SJSA1 (cell line): ENCODE data around the gene FKBP6. TPM values are rescaled to one million over a fixed set of nuclear protein-coding genes. Genes with fewer than 3 reads are reported as not detected.
"Not testable (repeated sequence)": the region's sequence is repeated elsewhere in the genome, so short reads cannot be mapped to it uniquely, and the experiment has no call there.

Source experiments
- DNase-seq, 2 experiments: peaks; one replicate each; pipeline ENCODE4 v3.0.0-alpha.2; 2015 to 2020; ENCODE audit warnings: low spot score in 2 of 2, low read depth in 1 of 2
- H3K27ac ChIP-seq: fragments of 250-450 bp; sonication (Bioruptor Pico); 2 replicates; pipeline ENCODE4 v1.5.1; 2020; ENCODE audit warnings: mild to moderate bottlenecking, moderate library complexity
- H3K27me3 ChIP-seq: fragments of 250-450 bp; sonication (Bioruptor Pico); replicated peaks from 2 replicates; pipeline ENCODE4 v1.5.1; 2020; ENCODE audit warnings: mild to moderate bottlenecking, moderate library complexity
- H3K36me3 ChIP-seq: fragments of 250-450 bp; sonication (Bioruptor Pico); 2 replicates; pipeline ENCODE4 v1.5.1; 2020; ENCODE audit warnings: mild to moderate bottlenecking
- H3K4me1 ChIP-seq: fragments of 250-450 bp; sonication (Bioruptor Pico); replicated peaks from 2 replicates; pipeline ENCODE4 v1.6.1; 2021; ENCODE audit warnings: mild to moderate bottlenecking
- H3K4me3 ChIP-seq: fragments of 250-450 bp; sonication (Bioruptor Pico); 2 replicates; pipeline ENCODE4 v1.5.1; 2020; ENCODE audit warnings: mild to moderate bottlenecking
- H3K9me3 ChIP-seq: fragments of 250-450 bp; sonication (Bioruptor Pico); replicated peaks from 2 replicates; pipeline ENCODE4 v1.5.1; 2020; ENCODE audit warnings: mild to moderate bottlenecking
- total RNA-seq: library from RNA; depleted of rRNA; stranded (reverse); fragments of >200 nt; shearing (Covaris generic); gene quantifications from 2 replicates; pipeline ENCODE4 v1.2.3, GENCODE V29; 2014

FKBP6 gene
- total RNA-seq, 1 experiment from 2014 or later, result not detected

DNA sequence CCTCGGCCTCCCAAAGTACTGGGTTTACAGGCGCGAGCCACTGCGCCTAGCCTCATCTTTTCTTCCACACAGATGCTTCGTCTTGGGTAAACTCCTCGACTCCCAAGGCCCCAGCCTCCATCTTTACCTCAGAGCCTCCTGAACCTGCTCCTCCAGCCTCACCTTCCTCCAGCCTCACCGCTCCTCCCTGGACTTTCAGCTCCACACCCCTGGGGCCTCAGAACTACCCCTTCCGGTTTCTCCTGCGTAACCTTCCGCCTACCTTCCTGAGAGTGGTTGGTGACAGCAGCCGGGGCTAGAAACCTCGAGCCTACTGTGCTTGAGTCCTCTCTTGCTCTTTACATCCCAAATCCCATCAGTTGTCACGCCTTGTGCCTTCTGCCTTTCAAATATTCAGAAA lies 45.8 kb downstream of the FKBP6 start:
- DNase-seq, result no peak

GRCh38 chr7:73376262-73376661 lies 48.3 kb downstream of the FKBP6 start:
- H3K4me3 ChIP-seq, result not testable (repeated sequence)

More for the DNA sequence above, 45.8 kb downstream of the FKBP6 start:
- H3K4me3 ChIP-seq, result no peak overlapping the region
- H3K4me1 ChIP-seq, result no peaks in the 10 kb centered on the region
- H3K27ac ChIP-seq, result no peak overlapping the region
- H3K36me3 ChIP-seq, result no peaks in the 10 kb centered on the region
- H3K9me3 ChIP-seq, result no peaks in the 10 kb centered on the region
- H3K27me3 ChIP-seq, result no peaks in the 10 kb centered on the region

GRCh38 chr7:73376671-73377412 lies 48.9 kb downstream of the FKBP6 start:
- Histone ChIP-seq H3K4me3 (no peak overlapping the region), H3K4me1 (no peaks in the 10 kb centered on the region), H3K36me3 (no peaks in the 10 kb centered on the region), H3K27ac (no peak overlapping the region), H3K27me3 (no peaks in the 10 kb centered on the region), H3K9me3 (no peaks in the 10 kb centered on the region)
- no peak for DNase-seq

More at GRCh38 chr7:73376262-73376661, 48.3 kb downstream of the FKBP6 start:
- not testable (repeated sequence) for H3K27ac ChIP-seq, H3K36me3 ChIP-seq, H3K4me1 ChIP-seq, DNase-seq, H3K9me3 ChIP-seq, H3K27me3 ChIP-seq

DNA sequence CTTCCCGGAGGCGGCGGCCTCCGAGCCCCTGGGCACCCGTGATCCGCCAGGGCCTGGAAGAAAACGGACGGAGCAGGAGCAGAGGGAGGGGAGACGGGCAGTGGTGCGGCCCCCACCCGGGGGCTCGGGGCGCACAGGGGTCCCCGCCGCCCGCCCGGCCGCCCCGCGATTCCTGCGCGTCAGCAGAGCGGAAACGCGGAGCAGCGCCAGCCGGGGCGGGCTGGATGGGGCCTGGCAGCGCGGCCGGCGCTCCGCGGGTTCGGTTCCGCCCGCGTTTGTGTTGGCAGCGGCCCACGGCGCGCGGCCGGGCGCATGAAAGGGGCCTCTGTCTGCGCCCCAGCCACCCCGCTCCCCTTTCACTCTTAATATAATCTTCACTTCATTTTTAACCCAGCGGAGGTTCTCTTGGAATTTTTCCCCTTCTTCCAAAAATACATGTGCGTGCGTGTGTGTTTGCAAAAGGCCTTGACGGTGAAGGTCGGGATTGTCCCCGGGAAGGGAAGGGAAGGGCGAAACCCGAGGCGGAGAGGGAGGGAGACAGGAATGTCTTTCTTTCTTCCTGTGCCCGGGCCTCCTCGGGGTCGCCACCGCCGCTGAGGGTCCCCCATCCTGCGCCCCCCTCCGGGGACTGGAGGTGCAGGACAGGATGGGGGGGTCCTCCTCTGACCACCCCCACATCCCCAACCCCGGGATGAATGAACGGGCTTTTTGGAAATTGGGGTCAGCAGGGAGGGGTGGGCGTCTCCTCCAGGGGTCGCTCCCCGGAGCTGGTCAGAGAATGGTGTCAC lies 49.6 kb downstream of the FKBP6 start:
- H3K4me3 ChIP-seq, H3K27me3 ChIP-seq, H3K9me3 ChIP-seq, H3K4me1 ChIP-seq, H3K27ac ChIP-seq, DNase-seq, H3K36me3 ChIP-seq: not testable (repeated sequence)

DNA sequence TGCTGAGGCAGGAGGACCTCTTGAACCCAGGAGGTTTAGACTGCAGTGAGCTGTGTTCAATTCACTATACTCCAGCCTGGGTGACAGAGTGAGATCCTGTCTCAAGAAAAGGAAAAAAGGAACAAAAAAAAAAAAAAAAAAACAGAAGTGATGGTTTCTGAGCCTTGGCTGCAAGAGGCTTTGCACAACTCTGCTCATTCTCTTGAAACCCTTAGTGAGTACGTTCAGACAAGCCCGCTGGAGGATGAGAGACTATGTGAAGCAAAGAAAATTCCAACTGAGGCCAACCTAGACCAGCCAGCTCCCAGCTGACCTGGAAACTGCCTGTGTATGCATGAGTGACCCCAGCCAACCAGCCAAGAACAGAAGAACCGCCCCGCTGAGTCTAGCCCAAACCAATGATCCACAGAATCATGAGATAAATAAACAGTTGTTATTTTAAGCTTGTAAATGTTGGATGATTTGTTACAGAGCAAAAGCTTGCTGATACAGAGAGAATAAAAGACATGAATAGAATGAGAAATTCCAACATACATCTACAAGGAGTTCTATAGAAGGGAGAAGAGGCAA lies 55.1 kb downstream of the FKBP6 start:
- Histone ChIP-seq H3K27ac (no peak overlapping the region), H3K36me3 (no peaks in the 10 kb centered on the region), H3K9me3 (peaks cover 6% of the 10 kb centered on the region; the same call in 1 of the 2 replicates), H3K27me3 (no peaks in the 10 kb centered on the region), H3K4me1 (no peaks in the 10 kb centered on the region), H3K4me3 (no peak overlapping the region)
- no peak for DNase-seq

GRCh38 chr7:73387221-73387828 lies 59.4 kb downstream of the FKBP6 start:
- H3K4me1 ChIP-seq, result no peaks in the 10 kb centered on the region
- DNase-seq, result no peak
- H3K36me3 ChIP-seq, result no peaks in the 10 kb centered on the region
- H3K27ac ChIP-seq, result no peak overlapping the region
- H3K27me3 ChIP-seq, result no peaks in the 10 kb centered on the region
- H3K9me3 ChIP-seq, result peaks cover 6% of the 10 kb centered on the region; the same call in 1 of the 2 replicates
- H3K4me3 ChIP-seq, result no peak overlapping the region

GRCh38 chr7:73387908-73388414 lies 60.0 kb downstream of the FKBP6 start:
- no peak overlapping the region for H3K27ac ChIP-seq

GRCh38 chr7:73391396-73391795 lies 63.4 kb downstream of the FKBP6 start:
- Histone ChIP-seq H3K4me1 (no peaks in the 10 kb centered on the region), H3K27me3 (no peaks in the 10 kb centered on the region), H3K4me3 (no peak overlapping the region), H3K9me3 (peaks cover 6% of the 10 kb centered on the region; the same call in 1 of the 2 replicates), H3K27ac (no peak overlapping the region), H3K36me3 (no peaks in the 10 kb centered on the region)
- no peak for DNase-seq

More at GRCh38 chr7:73387908-73388414, 60.0 kb downstream of the FKBP6 start:
- Histone ChIP-seq H3K4me1 (no peaks in the 10 kb centered on the region), H3K36me3 (no peaks in the 10 kb centered on the region), H3K4me3 (no peak overlapping the region), H3K27me3 (no peaks in the 10 kb centered on the region), H3K9me3 (peaks cover 6% of the 10 kb centered on the region; the same call in 1 of the 2 replicates)
- no peak for DNase-seq

DNA sequence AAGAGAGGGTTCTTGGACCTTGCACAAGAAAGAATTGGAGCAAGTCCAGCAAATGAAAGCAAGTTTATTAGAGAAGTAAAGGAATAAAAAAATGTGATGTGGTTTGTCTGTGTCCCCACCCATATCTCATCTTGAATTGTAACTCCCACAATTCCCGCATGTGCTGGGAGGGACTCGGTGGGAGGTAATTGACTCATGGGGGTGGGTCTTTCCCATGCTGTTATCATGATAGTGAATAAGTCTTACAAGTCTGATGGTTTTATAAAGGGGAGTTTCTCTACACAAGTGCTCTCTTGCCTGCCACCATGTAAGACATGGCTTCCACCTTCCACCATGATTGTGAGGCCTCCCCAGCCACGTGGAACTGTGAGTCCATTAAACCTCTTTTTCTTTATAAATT lies 66.5 kb downstream of the FKBP6 start:
- no peak for DNase-seq
- no peaks in the 10 kb centered on the region for H3K27me3 ChIP-seq
- H3K4me3 ChIP-seq, result no peak overlapping the region
- H3K27ac ChIP-seq, result no peak overlapping the region
- no peaks in the 10 kb centered on the region for H3K9me3 ChIP-seq
- no peaks in the 10 kb centered on the region for H3K36me3 ChIP-seq
- H3K4me1 ChIP-seq, result no peaks in the 10 kb centered on the region

DNA sequence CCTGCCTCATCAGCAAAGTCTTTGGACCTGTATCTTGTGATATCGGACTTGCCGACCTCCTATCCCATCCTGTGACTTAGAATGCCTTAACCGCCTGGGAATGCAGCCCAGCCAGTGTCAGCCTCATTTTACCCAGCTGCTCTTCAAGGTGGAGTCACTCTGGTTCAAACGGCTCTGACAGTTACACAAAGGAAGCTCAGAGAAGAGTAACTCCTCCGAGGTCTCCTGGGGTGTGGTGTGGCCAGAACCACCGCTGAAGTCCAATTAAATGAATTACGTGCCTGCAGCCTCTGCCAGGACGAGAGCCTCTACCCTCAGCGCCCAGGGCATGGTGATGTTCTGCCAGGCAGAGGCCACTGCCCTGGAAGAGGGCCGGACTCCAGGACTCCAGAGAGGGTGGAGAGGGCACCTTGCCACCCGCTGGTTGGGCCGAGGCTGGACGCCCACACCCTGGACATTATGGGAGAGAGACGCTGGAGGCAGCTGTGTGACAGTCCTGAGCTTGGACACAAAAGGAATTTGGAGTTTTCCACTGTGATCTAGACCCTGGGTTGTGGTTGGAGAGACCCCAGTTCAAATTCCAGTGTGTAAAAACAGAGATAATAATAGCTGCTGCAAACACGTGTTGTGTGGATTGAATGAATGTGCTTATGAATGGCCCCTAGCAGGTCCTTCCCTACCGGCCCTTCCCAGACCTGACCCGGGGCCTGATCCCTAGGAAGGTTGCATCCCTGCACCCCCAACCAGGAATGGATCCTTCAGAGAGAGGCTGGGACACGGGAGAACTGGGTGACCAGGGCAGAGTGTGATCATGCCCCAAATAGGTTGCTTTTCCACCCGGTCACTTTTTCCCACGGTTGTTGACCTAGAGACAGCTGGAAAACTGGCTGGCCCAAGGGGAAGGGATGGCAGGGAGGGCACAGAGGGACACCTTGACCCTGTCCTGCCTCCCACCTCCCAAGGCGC lies 67.9 kb downstream of the FKBP6 start:
- H3K4me1 ChIP-seq, result no peaks in the 10 kb centered on the region
- H3K36me3 ChIP-seq, result no peaks in the 10 kb centered on the region
- no peak overlapping the region for H3K27ac ChIP-seq
- no peak for DNase-seq
- no peaks in the 10 kb centered on the region for H3K9me3 ChIP-seq
- H3K27me3 ChIP-seq, result no peaks in the 10 kb centered on the region
- no peak overlapping the region for H3K4me3 ChIP-seq

- H3K36me3 ChIP-seq, result no peaks in the 10 kb centered on the region
- no peak overlapping the region for H3K4me3 ChIP-seq
- no peak for DNase-seq
- no peaks in the 10 kb centered on the region for H3K9me3 ChIP-seq
- no peaks in the 10 kb centered on the region for H3K4me1 ChIP-seq
- no peak overlapping the region for H3K27ac ChIP-seq
- H3K27me3 ChIP-seq, result no peaks in the 10 kb centered on the region
Measured at GRCh38 chr7:73397521-73398281, 69.7 kb downstream of the FKBP6 start.
